H9 (cell line): ENCODE measurements around the gene AFG1L. TPM values are rescaled to one million over a fixed set of nuclear protein-coding genes. Genes with fewer than 3 reads are reported as not detected.

Experiments
- DNase-seq: peaks from one replicate; pipeline ENCODE4 v3.0.0-alpha.2; 2017
- H2AFZ ChIP-seq: one replicate; pipeline ENCODE4 v1.6.1; 2013; ENCODE audit warnings: mild to moderate bottlenecking, low read length, control low read depth, moderate library complexity
- H2AK5ac ChIP-seq: 2 replicates; pipeline ENCODE4 v1.6.1; 2013; ENCODE audit warnings: low read length, control low read depth, mixed read lengths; ENCODE audit not compliant: insufficient read length
- H2BK120ac ChIP-seq: one replicate; pipeline ENCODE4 v1.6.1; 2013; ENCODE audit warnings: low read depth, mild to moderate bottlenecking, low read length, control low read depth, inconsistent platforms; ENCODE audit not compliant: poor library complexity, severe bottlenecking
- H2BK12ac ChIP-seq: 2 replicates; pipeline ENCODE4 v1.6.1; 2013; ENCODE audit warnings: low read length, control low read depth, mixed read lengths, low read depth; ENCODE audit not compliant: insufficient read length
- H2BK15ac ChIP-seq: 2 replicates; pipeline ENCODE4 v1.6.1; 2013; ENCODE audit warnings: low read depth, low read length, control low read depth
- H2BK20ac ChIP-seq: one replicate; pipeline ENCODE4 v1.6.1; 2013; ENCODE audit warnings: low read depth, mild to moderate bottlenecking, low read length, control low read depth, inconsistent platforms; ENCODE audit not compliant: poor library complexity, severe bottlenecking
- H2BK5ac ChIP-seq: 2 replicates; pipeline ENCODE4 v1.6.1; 2013; ENCODE audit warnings: low read length, control low read depth, mixed read lengths; ENCODE audit not compliant: insufficient read length
- H3K14ac ChIP-seq: 2 replicates; pipeline ENCODE4 v1.6.1; 2013; ENCODE audit warnings: low read length, control low read depth; ENCODE audit not compliant: insufficient read depth
- H3K18ac ChIP-seq: 2 replicates; pipeline ENCODE4 v1.6.1; 2013; ENCODE audit warnings: low read depth, mild to moderate bottlenecking, mixed read lengths, low read length, control low read depth; ENCODE audit not compliant: insufficient read length
- H3K23ac ChIP-seq: 2 replicates; pipeline ENCODE4 v1.6.1; 2013; ENCODE audit warnings: low read length, control low read depth, mixed read lengths, low read depth; ENCODE audit not compliant: insufficient read length
- H3K23me2 ChIP-seq: 2 replicates; pipeline ENCODE4 v1.6.1; 2013; ENCODE audit warnings: low read depth, mild to moderate bottlenecking, mixed read lengths, low read length, control low read depth; ENCODE audit not compliant: insufficient read length, poor library complexity, severe bottlenecking
- H3K27ac ChIP-seq: 2 replicates; pipeline ENCODE4 v1.5.1; 2013; ENCODE audit warnings: low read length, control low read depth, mixed read lengths, low read depth; ENCODE audit not compliant: insufficient read length
- H3K27me3 ChIP-seq: 2 replicates; pipeline ENCODE4 v1.6.1; 2013; ENCODE audit warnings: low read length, control low read depth, inconsistent platforms; ENCODE audit not compliant: insufficient read depth
- H3K4ac ChIP-seq: 2 replicates; pipeline ENCODE4 v1.6.1; 2013; ENCODE audit warnings: low read depth, mild to moderate bottlenecking, control low read depth, inconsistent platforms, low read length, moderate library complexity
- H3K4me1 ChIP-seq: 2 replicates; pipeline ENCODE4 v1.6.1; 2013; ENCODE audit warnings: low read length, control low read depth, inconsistent platforms; ENCODE audit not compliant: insufficient read depth
- H3K4me2 ChIP-seq: 2 replicates; pipeline ENCODE4 v1.6.1; 2013; ENCODE audit warnings: low read length, control low read depth, mixed read lengths; ENCODE audit not compliant: insufficient read length, insufficient read depth
- H3K56ac ChIP-seq: 2 replicates; pipeline ENCODE4 v1.6.1; 2013; ENCODE audit warnings: low read depth, mild to moderate bottlenecking, mixed read lengths, low read length, control low read depth; ENCODE audit not compliant: insufficient read length
- H3K79me1 ChIP-seq: 2 replicates; pipeline ENCODE4 v1.6.1; 2013; ENCODE audit warnings: low read depth, mild to moderate bottlenecking, moderate library complexity, low read length, control low read depth, inconsistent platforms; ENCODE audit not compliant: insufficient read depth, poor library complexity, severe bottlenecking
- H3K79me2 ChIP-seq: 2 replicates; pipeline ENCODE4 v1.6.1; 2013; ENCODE audit warnings: low read length, control low read depth, inconsistent platforms; ENCODE audit not compliant: insufficient read depth
- H3K9ac ChIP-seq: 2 replicates; pipeline ENCODE4 v1.6.1; 2013; ENCODE audit warnings: low read length, control low read depth, mixed read lengths; ENCODE audit not compliant: insufficient read length; ENCODE audit errors: extremely low read depth
- H3K9me3 ChIP-seq: one replicate; pipeline ENCODE4 v1.6.1; 2013; ENCODE audit warnings: low read depth, low read length, inconsistent platforms; ENCODE audit not compliant: control insufficient read depth
- H3T11ph ChIP-seq: one replicate; pipeline ENCODE4 v1.6.1; 2013; ENCODE audit warnings: mild to moderate bottlenecking, low read length, control low read depth, inconsistent platforms
- H4K20me1 ChIP-seq: one replicate; pipeline ENCODE4 v1.6.1; 2013; ENCODE audit not compliant: control insufficient read depth, insufficient read length, insufficient read depth
- H4K5ac ChIP-seq: 2 replicates; pipeline ENCODE4 v1.6.1; 2013; ENCODE audit warnings: low read depth, mild to moderate bottlenecking, mixed read lengths, low read length, control low read depth; ENCODE audit not compliant: insufficient read length
- H4K8ac ChIP-seq: replicated peaks from 2 replicates; pipeline ENCODE4 v1.6.1; 2013; ENCODE audit warnings: low read length, control low read depth, mixed read lengths, low read depth; ENCODE audit not compliant: insufficient read length
- H4K91ac ChIP-seq: 2 replicates; pipeline ENCODE4 v1.6.1; 2013; ENCODE audit warnings: low read depth, mild to moderate bottlenecking, moderate library complexity, mixed read lengths, low read length, control low read depth; ENCODE audit not compliant: insufficient read length
- H3K27ac Mint-ChIP-seq, 3 experiments: 2 replicates in 2 of 3; 3 replicates in 1 of 3; pipeline ENCODE4 v1.8.0; 2020 to 2021; ENCODE audit warnings: mixed read lengths in 3 of 3, mild to moderate bottlenecking in 1 of 3, moderate library complexity in 1 of 3
- H3K27me3 Mint-ChIP-seq: 2 replicates; pipeline ENCODE4 v1.8.0; 2021; ENCODE audit warnings: low read depth, mild to moderate bottlenecking, moderate library complexity, mixed read lengths
- H3K36me3 Mint-ChIP-seq, 3 experiments: 2 replicates in 2 of 3; 3 replicates in 1 of 3; pipeline ENCODE4 v1.8.0; 2020 to 2021; ENCODE audit warnings: low read depth in 3 of 3, mixed read lengths in 3 of 3; ENCODE audit not compliant: insufficient read depth in 1 of 3
- H3K4me1 Mint-ChIP-seq, 2 experiments: 2 replicates each; pipeline ENCODE4 v1.8.0; 2020; ENCODE audit warnings: mixed read lengths in 2 of 2
- H3K4me3 Mint-ChIP-seq, 2 experiments: 2 replicates in 1 of 2; 3 replicates in 1 of 2; pipeline ENCODE4 v1.8.0; 2020 to 2021; ENCODE audit warnings: mild to moderate bottlenecking in 2 of 2, mixed read lengths in 2 of 2, moderate library complexity in 1 of 2
- H3K9me3 Mint-ChIP-seq, 2 experiments: 2 replicates in 1 of 2; 3 replicates in 1 of 2; pipeline ENCODE4 v1.8.0; 2020; ENCODE audit warnings: mild to moderate bottlenecking in 2 of 2, mixed read lengths in 2 of 2, moderate library complexity in 1 of 2
- CTCF ChIP-seq: fragments of 200-600 bp; sonication (generic); conservative IDR thresholded peaks from 3 replicates; pipeline ENCODE4 v1.8.0; 2021; ENCODE audit warnings: antibody characterized with exemption, mild to moderate bottlenecking
- WGBS: extraction: QIAGEN DNeasy Blood & Tissue Kit; methylation state at CpG from one replicate; pipeline ENCODE4 v1.1.7; 2013; ENCODE audit warnings: missing lambda C conversion rate, low lambda C conversion rate, mixed read lengths; ENCODE audit not compliant: insufficient read length; ENCODE audit errors: extremely low coverage; 5-methylcytosine and 5-hydroxymethylcytosine counted together
- total RNA-seq: library from RNA; stranded (reverse); gene quantifications from 2 replicates; pipeline ENCODE4 v1.2.1, GENCODE V29; 2021

The AFG1L gene
- total RNA-seq, 1 experiment from 2014 or later, result 4.7 TPM

- Histone ChIP-seq H4K5ac (no peak overlapping the region), H3K27me3 (peaks cover 3% of the 10 kb centered on the region; the same call in 1 of the 2 replicates), H3K23me2 (peaks cover 18% of the 10 kb centered on the region), H2BK12ac (no peak overlapping the region), H3K9me3 (no peaks in the 10 kb centered on the region), H2AK5ac (no peak overlapping the region), H3K79me2 (peaks cover 11% of the 10 kb centered on the region; the same call in 1 of the 2 replicates), H3K4me2 (no peak overlapping the region), H2BK15ac (no peak overlapping the region), H4K8ac (no peak overlapping the region), H3T11ph (no peak overlapping the region), H4K91ac (no peak overlapping the region), H3K4me1 (no peaks in the 10 kb centered on the region), H2AFZ (no peak overlapping the region), H3K18ac (no peak overlapping the region), H3K79me1 (no peaks in the 10 kb centered on the region), H3K9ac (no peak overlapping the region), H2BK5ac (no peak overlapping the region), H3K27ac (no peak overlapping the region), H3K56ac (no peak overlapping the region), H3K14ac (no peak overlapping the region), H3K4ac (no peak overlapping the region), H2BK20ac (no peak overlapping the region), H2BK120ac (no peak overlapping the region), H3K23ac (no peak overlapping the region), H4K20me1 (peaks cover 2% of the 10 kb centered on the region)
- Mint-ChIP-seq H3K27ac (no peak overlapping the region), H3K4me1 (peaks cover 30 to 35% of the 10 kb centered on the region in 2 experiments), H3K9me3 (peaks cover 0 to 2% of the 10 kb centered on the region in 2 experiments; a peak in 3 of 5 replicates), H3K4me3 (peak overlapping the region; percentile 77 to 95), H3K36me3 (peaks cover 7 to 8% (median 7%) of the 10 kb centered on the region in 3 experiments; a peak in 6 of 7 replicates), H3K27me3 (peaks cover 40% of the 10 kb centered on the region)
- WGBS, result no CpG with 5 or more reads among the region's 8 CpGs
- DNase-seq, result no peak
- no peak for TF ChIP-seq CTCF
These were observed 268.4 kb downstream of the AFG1L start for GRCh38 chr6:108563292-108563691.
